Nephron progenitor cell (in vitro differentiated cells): ENCODE data around the gene HS1BP3.

ENCODE experiments used
- DNase-seq: peaks from one replicate; pipeline ENCODE4 v3.0.0; 2021
- H3K27ac Mint-ChIP-seq: 2 replicates; pipeline ENCODE4 v1.8.0; 2021; ENCODE audit warnings: mild to moderate bottlenecking, moderate library complexity, mixed read lengths
- H3K27me3 Mint-ChIP-seq: 2 replicates; pipeline ENCODE4 v1.8.0; 2021; ENCODE audit warnings: mild to moderate bottlenecking, low read depth, mixed read lengths; ENCODE audit not compliant: poor library complexity
- H3K36me3 Mint-ChIP-seq: 2 replicates; pipeline ENCODE4 v1.8.0; 2021; ENCODE audit warnings: low read depth, mixed read lengths
- H3K4me1 Mint-ChIP-seq: 2 replicates; pipeline ENCODE4 v1.8.0; 2021; ENCODE audit warnings: mixed read lengths
- H3K4me3 Mint-ChIP-seq: 2 replicates; pipeline ENCODE4 v1.8.0; 2021; ENCODE audit warnings: mild to moderate bottlenecking, moderate library complexity, mixed read lengths
- H3K9me3 Mint-ChIP-seq: 2 replicates; pipeline ENCODE4 v1.8.0; 2021; ENCODE audit warnings: mild to moderate bottlenecking, moderate library complexity, mixed read lengths
- CTCF ChIP-seq: fragments of 200-600 bp; sonication (generic); IDR thresholded peaks from 2 replicates; pipeline ENCODE4 v1.5.0; 2021; ENCODE audit warnings: antibody characterized with exemption

HS1BP3 gene

GRCh38 chr2:20578895-20579825 is 71.7 kb downstream of the HS1BP3 start:
- TF ChIP-seq CTCF: no peak
- Mint-ChIP-seq H3K4me3 (no peak overlapping the region), H3K4me1 (peaks cover 56% of the 10 kb centered on the region), H3K27ac (peak overlapping the region; percentile 69), H3K9me3 (peaks cover 8% of the 10 kb centered on the region), H3K27me3 (peaks cover 3% of the 10 kb centered on the region), H3K36me3 (no peaks in the 10 kb centered on the region)
- no peak for DNase-seq

- H3K36me3 Mint-ChIP-seq: no peaks in the 10 kb centered on the region
- H3K4me3 Mint-ChIP-seq: no peak overlapping the region
- no peak overlapping the region for H3K27ac Mint-ChIP-seq
- no peak for DNase-seq
- H3K9me3 Mint-ChIP-seq: peaks cover 8% of the 10 kb centered on the region
- peaks cover 57% of the 10 kb centered on the region for H3K4me1 Mint-ChIP-seq
- TF ChIP-seq CTCF: no peak
- H3K27me3 Mint-ChIP-seq: peaks cover 3% of the 10 kb centered on the region
These were observed 72.5 kb downstream of the HS1BP3 start for GRCh38 chr2:20578266-20578894.

GRCh38 chr2:20577495-20578235 is 73.2 kb downstream of the HS1BP3 start:
- Mint-ChIP-seq H3K4me3 (no peak overlapping the region), H3K27ac (no peak overlapping the region), H3K36me3 (no peaks in the 10 kb centered on the region), H3K9me3 (peaks cover 8% of the 10 kb centered on the region), H3K4me1 (peaks cover 63% of the 10 kb centered on the region), H3K27me3 (peaks cover 3% of the 10 kb centered on the region)
- no peak for TF ChIP-seq CTCF
- no peak for DNase-seq

- H3K36me3 Mint-ChIP-seq: no peaks in the 10 kb centered on the region
- no peak for TF ChIP-seq CTCF
- peaks cover 68% of the 10 kb centered on the region for H3K4me1 Mint-ChIP-seq
- H3K9me3 Mint-ChIP-seq: peaks cover 8% of the 10 kb centered on the region
- peaks cover 3% of the 10 kb centered on the region for H3K27me3 Mint-ChIP-seq
- no peak for DNase-seq
- H3K27ac Mint-ChIP-seq: peak overlapping the region; percentile 59
- no peak overlapping the region for H3K4me3 Mint-ChIP-seq
These were observed 74.2 kb downstream of the HS1BP3 start for GRCh38 chr2:20576598-20577115.

GRCh38 chr2:20575935-20576597 is 74.8 kb downstream of the HS1BP3 start:
- DNase-seq: no peak
- peaks cover 73% of the 10 kb centered on the region for H3K4me1 Mint-ChIP-seq
- TF ChIP-seq CTCF: no peak
- H3K27me3 Mint-ChIP-seq: peaks cover 3% of the 10 kb centered on the region
- H3K4me3 Mint-ChIP-seq: no peak overlapping the region
- peaks cover 8% of the 10 kb centered on the region for H3K9me3 Mint-ChIP-seq
- H3K36me3 Mint-ChIP-seq: no peaks in the 10 kb centered on the region
- peak overlapping the region; percentile 59 for H3K27ac Mint-ChIP-seq
